LNCAP (cell line): Measurements from ENCODE around the gene POLR1C.

Source experiments
- TF ChIP-seq, protein P1 (sequence below): fragments of 450-650 bp; IDR thresholded peaks from 2 replicates; pipeline ENCODE4 v1.5.1; 2017; ENCODE audit warnings: mild to moderate bottlenecking

The POLR1C gene

DNA sequence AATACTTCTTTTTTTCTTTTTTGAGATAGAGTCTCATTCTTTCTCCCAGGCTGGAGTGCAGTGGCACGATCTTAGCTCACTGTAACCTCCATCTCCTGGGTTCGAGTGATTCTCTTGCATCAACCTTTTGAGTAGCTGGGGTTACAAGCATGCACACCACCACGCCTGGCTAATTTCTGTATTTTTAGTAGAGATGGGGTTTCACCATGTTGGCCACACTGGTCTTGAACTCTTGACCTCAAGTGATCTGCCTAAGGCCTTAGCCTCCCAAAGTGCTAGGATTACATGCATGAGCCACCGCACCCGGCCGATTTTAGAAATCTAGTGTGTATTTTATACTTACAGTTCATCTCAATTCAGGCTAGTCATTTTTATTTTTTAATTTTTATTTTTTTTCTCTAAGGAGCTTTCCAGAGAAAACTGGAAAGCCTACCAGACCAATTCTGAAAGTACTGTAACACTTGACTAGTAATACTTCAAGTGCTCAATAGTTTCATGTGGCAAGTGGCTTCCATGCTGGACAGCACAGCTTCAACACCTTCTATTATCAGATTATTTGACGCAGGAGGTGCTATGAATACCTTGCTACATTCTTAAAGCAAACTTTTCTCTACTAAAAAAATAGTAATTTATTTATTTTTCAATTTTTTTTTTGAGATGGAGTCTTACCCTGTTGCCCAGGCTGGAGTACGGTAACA is 25.0 kb downstream of the POLR1C start:
- TF ChIP-seq, protein P1, sequence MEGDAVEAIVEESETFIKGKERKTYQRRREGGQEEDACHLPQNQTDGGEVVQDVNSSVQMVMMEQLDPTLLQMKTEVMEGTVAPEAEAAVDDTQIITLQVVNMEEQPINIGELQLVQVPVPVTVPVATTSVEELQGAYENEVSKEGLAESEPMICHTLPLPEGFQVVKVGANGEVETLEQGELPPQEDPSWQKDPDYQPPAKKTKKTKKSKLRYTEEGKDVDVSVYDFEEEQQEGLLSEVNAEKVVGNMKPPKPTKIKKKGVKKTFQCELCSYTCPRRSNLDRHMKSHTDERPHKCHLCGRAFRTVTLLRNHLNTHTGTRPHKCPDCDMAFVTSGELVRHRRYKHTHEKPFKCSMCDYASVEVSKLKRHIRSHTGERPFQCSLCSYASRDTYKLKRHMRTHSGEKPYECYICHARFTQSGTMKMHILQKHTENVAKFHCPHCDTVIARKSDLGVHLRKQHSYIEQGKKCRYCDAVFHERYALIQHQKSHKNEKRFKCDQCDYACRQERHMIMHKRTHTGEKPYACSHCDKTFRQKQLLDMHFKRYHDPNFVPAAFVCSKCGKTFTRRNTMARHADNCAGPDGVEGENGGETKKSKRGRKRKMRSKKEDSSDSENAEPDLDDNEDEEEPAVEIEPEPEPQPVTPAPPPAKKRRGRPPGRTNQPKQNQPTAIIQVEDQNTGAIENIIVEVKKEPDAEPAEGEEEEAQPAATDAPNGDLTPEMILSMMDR, result no peak

DNA sequence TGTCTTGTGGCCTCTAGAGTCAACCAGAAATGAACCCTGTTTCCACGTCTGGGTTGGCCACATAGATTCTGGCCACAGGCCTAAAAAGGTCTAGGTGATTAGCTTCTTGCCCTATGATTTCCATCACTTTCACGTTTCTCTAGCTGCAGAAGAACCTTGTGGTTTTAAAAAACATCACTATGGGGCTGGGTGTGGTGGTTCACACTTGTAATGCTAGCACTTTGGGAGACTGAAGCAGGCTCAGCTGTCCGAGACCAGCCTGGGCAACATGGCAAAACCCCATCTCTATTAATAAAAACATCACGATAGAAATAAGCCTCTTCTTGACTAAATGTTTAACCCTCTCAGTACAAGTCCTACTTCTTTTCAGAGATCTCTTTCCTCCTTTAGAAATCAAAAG is 27.6 kb downstream of the POLR1C start:
- TF ChIP-seq, protein P1, result no peak

DNA sequence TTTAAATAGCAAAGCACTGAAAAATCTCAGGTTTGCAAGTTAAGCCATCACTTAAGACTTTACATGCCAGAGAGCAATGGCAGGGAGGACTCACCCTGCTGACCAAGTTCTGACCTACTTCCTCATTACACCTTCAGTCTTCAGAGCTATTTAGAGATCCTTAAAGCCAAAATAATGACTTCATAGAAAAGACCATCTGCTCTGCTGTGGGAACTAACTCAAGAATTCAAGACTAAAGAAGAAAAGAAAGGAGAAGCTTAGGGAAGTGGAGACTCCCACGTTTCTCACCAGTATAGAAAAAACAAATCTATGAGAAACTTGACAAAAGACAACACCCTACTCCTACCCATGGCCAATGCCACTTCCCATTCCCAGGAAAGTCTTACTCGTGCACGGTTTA is 30.3 kb downstream of the POLR1C start:
- TF ChIP-seq, protein P1, result no peak

DNA sequence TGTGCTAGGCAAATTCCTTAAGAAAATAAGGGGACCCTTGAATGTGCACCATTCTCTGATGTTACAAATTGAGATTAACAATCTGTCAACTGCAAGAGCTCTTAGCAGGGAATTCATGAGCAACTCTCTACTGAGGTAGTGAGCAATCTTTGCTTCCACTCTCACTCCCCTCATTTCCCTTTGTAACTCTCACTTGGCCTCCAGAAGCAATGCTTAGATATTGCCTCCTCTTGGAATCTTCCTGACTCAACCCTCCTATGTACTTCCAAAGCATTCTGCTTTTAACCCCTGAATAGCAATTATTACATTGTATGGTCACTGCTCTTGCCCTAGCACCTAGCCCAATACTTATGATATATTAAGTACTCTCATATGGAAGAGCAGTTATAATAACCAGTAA is 42.4 kb downstream of the POLR1C start:
- TF ChIP-seq, protein P1, result no peak

DNA sequence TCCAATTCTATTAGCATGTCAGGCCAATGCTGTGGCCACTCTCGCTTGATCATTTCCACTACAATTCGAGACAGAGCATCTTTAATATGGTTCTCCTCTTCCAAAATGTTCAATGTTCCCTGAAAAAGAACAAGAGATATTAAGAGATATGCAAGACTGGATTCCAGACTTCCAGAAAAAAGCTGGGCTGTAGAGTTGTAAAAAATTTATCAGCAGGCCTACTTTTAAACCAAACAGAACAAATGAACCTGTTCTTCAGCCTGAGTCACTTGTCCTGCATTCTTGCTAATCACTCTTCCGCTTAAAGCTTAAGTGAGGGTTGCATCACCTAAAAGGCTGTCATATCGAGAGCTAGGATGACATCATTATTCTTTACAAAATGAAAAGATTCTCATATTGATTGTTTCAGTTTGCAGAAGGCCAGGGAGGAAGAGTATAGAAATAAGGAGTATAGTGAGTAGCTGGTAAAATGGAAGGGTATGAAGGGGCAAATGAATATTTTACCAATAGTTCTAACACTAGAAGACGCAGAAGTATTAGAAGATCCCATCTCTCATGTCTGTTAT is 54.1 kb downstream of the POLR1C start:
- TF ChIP-seq, protein P1, result no peak
